ENCODE results near the gene DSCAML1.

DNA sequence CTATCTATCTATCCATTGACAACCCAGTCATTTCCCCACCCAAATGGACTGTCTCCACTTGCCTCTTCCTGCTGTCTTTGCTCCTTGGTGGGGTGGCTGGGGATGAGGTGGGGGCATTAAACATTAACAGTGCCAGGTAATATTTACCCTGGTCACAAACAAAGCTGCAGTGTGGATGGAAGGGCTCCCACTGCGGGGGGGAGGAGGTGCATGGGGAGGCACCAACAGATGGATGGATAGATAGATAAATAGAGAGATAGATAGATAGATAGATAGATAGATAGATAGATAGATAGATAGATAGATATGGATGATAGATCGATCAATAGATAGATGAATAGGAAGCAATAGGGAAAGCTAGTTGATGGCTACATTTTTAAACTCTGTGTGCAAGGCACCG lies 29.8 kb upstream of the DSCAML1 start:
- TF ChIP-seq REST (IDR thresholded peaks at IDR 0.05; ENCODE audit: insufficient read depth in 1 of 2, low read depth in 2 of 2, low read length in 2 of 2) (no peak), FOXP2 (optimal IDR thresholded peaks at IDR 0.05; ENCODE audit: borderline replicate concordance, extremely low read depth, extremely low read length, insufficient read depth) (no peak), POLR2AphosphoS5 (IDR thresholded peaks at IDR 0.05; ENCODE audit: low read depth, low read length) (no peak)
